DMS153 (cell line): ENCODE measurements around the gene SLITRK4.

Experiments used
- DNase-seq: peaks from one replicate; lab custom pipeline; 2025; lab: John Stamatoyannopoulos, UW

Gene SLITRK4

GRCh38 chrX:143635915-143636314 lies at the start of gene SLITRK4:
Gene SLITRK4 (minus strand): TSS chrX:143636101. CDS start chrX:143631108, 4,993 bp downstream.
- peak; percentile 44 for DNase-seq

- DNase-seq = no peak
Observed at GRCh38 chrX:143683486-143683885, 47.6 kb upstream of the SLITRK4 start.

- no peak for DNase-seq
Observed at GRCh38 chrX:143674926-143675325, 39.0 kb upstream of the SLITRK4 start.

- peak; percentile 23 for DNase-seq
Observed at GRCh38 chrX:143669395-143669794, 33.5 kb upstream of the SLITRK4 start.

- DNase-seq = peak; percentile 3
Observed at GRCh38 chrX:143664302-143664701, 28.4 kb upstream of the SLITRK4 start.

- no peak for DNase-seq
Observed at GRCh38 chrX:143663755-143664154, 27.9 kb upstream of the SLITRK4 start.

GRCh38 chrX:143661286-143661685 lies 25.4 kb upstream of the SLITRK4 start:
- DNase-seq = no peak

GRCh38 chrX:143648705-143649104 lies 12.8 kb upstream of the SLITRK4 start:
- peak; percentile 43 for DNase-seq

GRCh38 chrX:143642426-143642825 lies 6.5 kb upstream of the SLITRK4 start:
- DNase-seq = no peak

GRCh38 chrX:143636831-143637230 lies 930 bp upstream of the SLITRK4 start:
- DNase-seq = no peak

- DNase-seq = no peak
Observed at GRCh38 chrX:143634663-143635455, 1.0 kb downstream of the SLITRK4 start.

GRCh38 chrX:143634309-143634662 lies 1.6 kb downstream of the SLITRK4 start:
- DNase-seq = no peak

GRCh38 chrX:143633461-143634308 lies 2.2 kb downstream of the SLITRK4 start:
- no peak for DNase-seq

GRCh38 chrX:143632625-143633410 lies 3.1 kb downstream of the SLITRK4 start:
- no peak for DNase-seq

- DNase-seq = no peak
Observed at GRCh38 chrX:143623657-143624056, 12.2 kb downstream of the SLITRK4 start.

- DNase-seq = no peak
Observed at GRCh38 chrX:143621276-143621675, 14.6 kb downstream of the SLITRK4 start.

- DNase-seq = no peak
Observed at GRCh38 chrX:143615851-143616250, 20.1 kb downstream of the SLITRK4 start.

GRCh38 chrX:143601809-143602208 lies 34.1 kb downstream of the SLITRK4 start:
- DNase-seq = no peak

GRCh38 chrX:143581240-143581639 lies 54.7 kb downstream of the SLITRK4 start:
- no peak for DNase-seq

- no peak for DNase-seq
Observed at GRCh38 chrX:143580266-143580665, 55.6 kb downstream of the SLITRK4 start.
